Fibroblast of lung (primary cell): ENCODE results near the gene MIEF2. TPM values are rescaled to one million over a fixed set of nuclear protein-coding genes. Genes with fewer than 3 reads are reported as not detected.

Source experiments
- DNase-seq, 2 donors: peaks; one replicate each; pipeline versions ENCODE4 v3.0.0 to v3.0.0-alpha.2; 2010; ENCODE audit warnings: low read depth in 2 of 2
- H2AFZ ChIP-seq: 2 replicates; pipeline ENCODE4 v1.5.1; 2012; ENCODE audit warnings: low read length, control low read depth, inconsistent platforms
- H3K27ac ChIP-seq: 2 replicates; pipeline ENCODE4 v1.5.1; 2011; ENCODE audit warnings: low read length, control low read depth; ENCODE audit not compliant: insufficient read depth
- H3K27me3 ChIP-seq: 2 replicates; pipeline ENCODE4 v1.5.1; 2011; ENCODE audit warnings: mild to moderate bottlenecking, low read length; ENCODE audit not compliant: control insufficient read depth, insufficient read depth
- H3K36me3 ChIP-seq: 2 replicates; pipeline ENCODE4 v1.5.1; 2011; ENCODE audit warnings: low read length; ENCODE audit not compliant: control insufficient read depth, insufficient read depth
- H3K4me1 ChIP-seq: 2 replicates; pipeline ENCODE4 v1.5.1; 2011; ENCODE audit warnings: low read length; ENCODE audit not compliant: control insufficient read depth, insufficient read depth; ENCODE audit errors: extremely low read depth
- H3K4me2 ChIP-seq: 2 replicates; pipeline ENCODE4 v1.5.1; 2011; ENCODE audit warnings: low read length, control low read depth; ENCODE audit not compliant: insufficient read depth; ENCODE audit errors: extremely low read depth
- H3K4me3 ChIP-seq, 4 experiments: fragments of 200-600 bp in 1 of 4; sonication (generic) in 1 of 4; replicated peaks in 1 of 4; 2 replicates each; pipeline ENCODE4 v1.5.1; 2011 to 2016; ENCODE audit warnings: low read length in 4 of 4, low read depth in 3 of 4, mild to moderate bottlenecking in 3 of 4, control low read depth in 2 of 4, inconsistent platforms in 1 of 4, mixed read lengths in 1 of 4; ENCODE audit not compliant: insufficient read depth in 1 of 4; ENCODE audit errors: control extremely low read depth in 1 of 4
- H3K79me2 ChIP-seq: 2 replicates; pipeline ENCODE4 v1.5.1; 2012; ENCODE audit warnings: mild to moderate bottlenecking, low read length, inconsistent platforms; ENCODE audit not compliant: control insufficient read depth, insufficient read depth
- H3K9ac ChIP-seq: 2 replicates; pipeline ENCODE4 v1.5.1; 2011; ENCODE audit warnings: mild to moderate bottlenecking, low read length, control low read depth; ENCODE audit not compliant: insufficient read depth
- H3K9me3 ChIP-seq: 2 replicates; pipeline ENCODE4 v1.5.1; 2012; ENCODE audit warnings: low read depth, low read length; ENCODE audit not compliant: control insufficient read depth, insufficient read depth
- H4K20me1 ChIP-seq: 2 replicates; pipeline ENCODE4 v1.5.1; 2011; ENCODE audit warnings: low read length; ENCODE audit not compliant: control insufficient read depth, insufficient read depth; ENCODE audit errors: extremely low read depth
- CTCF ChIP-seq, 2 donors: IDR thresholded peaks in 1 of 2; conservative IDR thresholded peaks in 1 of 2; 1 replicate in 1 of 2; 2 replicates in 1 of 2; pipeline ENCODE4 v1.5.1; 2011 to 2012; ENCODE audit warnings: low read length in 2 of 2, control low read depth in 1 of 2, inconsistent platforms in 1 of 2, low read depth in 1 of 2, mild to moderate bottlenecking in 1 of 2
- EZH2 ChIP-seq: IDR thresholded peaks from 2 replicates; pipeline ENCODE4 v1.5.1; 2012; ENCODE audit warnings: low read length, control low read depth, mild to moderate bottlenecking; ENCODE audit errors: missing control alignments
- polyA plus RNA-seq, 2 donors: library from polyadenylated mRNA; depleted of rRNA in 1 of 2; stranded (reverse) in 1 of 2; unstranded in 1 of 2; fragments of >200 nt; gene quantifications; 2 replicates each; pipeline ENCODE4 v1.2.1, GENCODE V29; 2011 to 2012; ENCODE audit warnings: missing spikeins in 1 of 2
- total RNA-seq: library from RNA; depleted of rRNA; stranded (reverse); fragments of >200 nt; gene quantifications from 2 replicates; pipeline ENCODE4 v1.2.1, GENCODE V29; 2014

The MIEF2 gene
- total and polyA plus RNA-seq, 2 donors (not counting 1 experiment from before 2014, with no cell fraction given) = 3.9 to 16.2 TPM

GRCh38 chr17:18277076-18277475 lies 16.6 kb downstream of the MIEF2 start:
- H3K9me3 ChIP-seq = no peaks in the 10 kb centered on the region
- no peak overlapping the region for H2AFZ ChIP-seq
- peaks cover 2% of the 10 kb centered on the region for H3K4me1 ChIP-seq
- no peak overlapping the region for H3K27ac ChIP-seq
- TF ChIP-seq EZH2 (no peak), CTCF (conservative IDR thresholded peaks at IDR 0.05 in 1 of 2, IDR thresholded peaks at IDR 0.05 in 1 of 2; ENCODE audit: low read depth in 1 of 2, low read length in 2 of 2) (no peak)
- peaks cover 30% of the 10 kb centered on the region for H3K36me3 ChIP-seq
- H3K27me3 ChIP-seq = no peaks in the 10 kb centered on the region
- no peak overlapping the region for H3K4me3 ChIP-seq
- H4K20me1 ChIP-seq = no peaks in the 10 kb centered on the region
- no peak overlapping the region for H3K9ac ChIP-seq
- H3K4me2 ChIP-seq = no peak overlapping the region
- no peak for DNase-seq
- no peaks in the 10 kb centered on the region for H3K79me2 ChIP-seq

- TF ChIP-seq CTCF (conservative IDR thresholded peaks at IDR 0.05 in 1 of 2, IDR thresholded peaks at IDR 0.05 in 1 of 2; ENCODE audit: low read depth in 1 of 2, low read length in 2 of 2) = no peak
- TF ChIP-seq EZH2 = no peak
- Histone ChIP-seq H3K4me3 (no peak overlapping the region), H2AFZ (no peak overlapping the region), H3K4me2 (no peak overlapping the region), H4K20me1 (no peaks in the 10 kb centered on the region), H3K9ac (no peak overlapping the region), H3K4me1 (peaks cover 2% of the 10 kb centered on the region), H3K36me3 (peaks cover 30% of the 10 kb centered on the region), H3K27ac (no peak overlapping the region), H3K9me3 (no peaks in the 10 kb centered on the region), H3K79me2 (no peaks in the 10 kb centered on the region), H3K27me3 (no peaks in the 10 kb centered on the region)
- DNase-seq = peak; percentile 28 to 55
Observed at GRCh38 chr17:18278867-18279266, 18.4 kb downstream of the MIEF2 start.

GRCh38 chr17:18280249-18280648 lies 19.8 kb downstream of the MIEF2 start:
- Histone ChIP-seq H3K9ac (no peak overlapping the region), H3K27me3 (no peaks in the 10 kb centered on the region), H3K4me3 (no peak overlapping the region), H2AFZ (no peak overlapping the region), H4K20me1 (no peaks in the 10 kb centered on the region), H3K4me2 (no peak overlapping the region), H3K27ac (no peak overlapping the region), H3K4me1 (peaks cover 2% of the 10 kb centered on the region), H3K9me3 (no peaks in the 10 kb centered on the region), H3K79me2 (no peaks in the 10 kb centered on the region), H3K36me3 (peaks cover 24% of the 10 kb centered on the region)
- DNase-seq = no peak
- TF ChIP-seq EZH2 = no peak
- TF ChIP-seq CTCF (conservative IDR thresholded peaks at IDR 0.05 in 1 of 2, IDR thresholded peaks at IDR 0.05 in 1 of 2; ENCODE audit: low read depth in 1 of 2, low read length in 2 of 2) = no peak
